Superior temporal gyrus (tissue), 1 donor: ENCODE measurements around the gene CBY1.

Experiments used
- DNase-seq: peaks from one replicate; pipeline ENCODE4 v3.0.0-alpha.2; 2016; ENCODE audit errors: extremely low spot score

Gene CBY1

DNA sequence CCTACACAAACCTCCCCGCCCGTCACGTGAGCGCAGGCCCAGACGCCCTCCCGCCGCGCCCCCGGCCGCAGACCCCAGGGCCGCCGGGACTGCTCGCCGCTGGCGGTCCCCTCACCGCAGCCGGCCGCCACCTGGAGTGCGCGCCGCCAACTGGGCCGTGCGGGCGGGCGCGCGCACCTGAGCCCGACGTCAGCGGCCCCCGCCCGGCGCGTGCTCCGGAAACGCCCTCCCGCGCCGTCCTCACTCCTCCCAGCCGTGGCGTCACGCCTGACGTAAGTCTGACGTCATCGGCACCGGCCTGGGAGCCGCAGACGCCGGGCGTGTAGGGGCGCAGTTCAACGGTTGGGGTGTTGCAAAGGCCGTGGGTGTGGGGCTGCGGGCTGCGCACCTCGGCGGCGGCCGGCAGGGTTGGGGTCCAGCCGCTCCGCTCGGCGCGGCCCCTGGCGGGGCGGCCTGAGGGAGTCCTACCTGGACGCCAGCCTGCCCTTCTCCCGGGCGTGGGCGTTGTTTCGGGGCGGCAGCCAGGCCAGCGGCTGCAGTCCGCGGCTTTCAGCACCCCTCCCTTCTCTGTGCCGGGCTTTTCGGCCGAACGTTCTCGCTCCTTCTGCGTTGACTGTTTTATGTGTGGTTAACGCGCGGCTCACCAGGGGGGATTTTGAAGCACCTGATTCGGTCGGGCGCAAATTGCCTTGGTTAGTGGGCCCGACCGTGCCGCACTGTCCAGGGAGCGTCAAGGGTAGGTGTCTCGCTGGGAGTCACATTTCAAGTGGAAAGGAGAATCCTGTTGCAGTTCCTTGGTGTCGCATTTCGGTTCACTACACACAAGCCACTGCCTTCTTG is 44.6 kb downstream of the CBY1 start, which contains the start of gene JOSD1:
Gene JOSD1, minus strand, starts transcription at position 155 of the 840 bp plus-strand sequence. CDS start 956 bp downstream, outside the sequence.
- DNase-seq = peak; percentile 93

DNA sequence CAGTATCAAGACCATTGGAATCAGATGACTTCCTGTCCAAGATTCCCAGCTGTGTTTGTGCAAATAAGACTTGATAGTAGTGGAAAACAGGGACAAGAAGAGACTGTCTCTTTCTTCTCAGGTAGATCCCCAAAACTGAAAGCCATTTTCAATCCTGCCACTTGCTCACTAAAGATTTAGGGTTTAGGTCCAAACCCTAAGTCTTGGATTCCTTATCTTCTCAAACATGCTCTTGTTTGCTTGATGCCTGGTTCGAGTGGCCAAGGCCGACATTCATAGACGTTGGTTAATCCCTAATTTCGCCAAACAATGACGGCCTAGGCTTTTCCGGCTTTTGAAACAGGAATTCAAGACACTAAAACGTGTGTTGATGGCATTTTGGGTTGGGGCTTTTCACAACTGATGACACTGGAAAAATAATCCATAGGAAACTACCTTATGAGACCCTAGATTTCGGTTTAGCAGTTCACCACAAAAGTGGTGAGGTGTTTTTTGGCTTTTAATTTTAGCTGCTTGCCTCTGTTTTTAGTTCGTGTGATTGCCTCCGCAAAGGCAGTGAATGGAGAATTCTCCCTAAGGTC is 48.3 kb downstream of the CBY1 start:
- no peak for DNase-seq

DNA sequence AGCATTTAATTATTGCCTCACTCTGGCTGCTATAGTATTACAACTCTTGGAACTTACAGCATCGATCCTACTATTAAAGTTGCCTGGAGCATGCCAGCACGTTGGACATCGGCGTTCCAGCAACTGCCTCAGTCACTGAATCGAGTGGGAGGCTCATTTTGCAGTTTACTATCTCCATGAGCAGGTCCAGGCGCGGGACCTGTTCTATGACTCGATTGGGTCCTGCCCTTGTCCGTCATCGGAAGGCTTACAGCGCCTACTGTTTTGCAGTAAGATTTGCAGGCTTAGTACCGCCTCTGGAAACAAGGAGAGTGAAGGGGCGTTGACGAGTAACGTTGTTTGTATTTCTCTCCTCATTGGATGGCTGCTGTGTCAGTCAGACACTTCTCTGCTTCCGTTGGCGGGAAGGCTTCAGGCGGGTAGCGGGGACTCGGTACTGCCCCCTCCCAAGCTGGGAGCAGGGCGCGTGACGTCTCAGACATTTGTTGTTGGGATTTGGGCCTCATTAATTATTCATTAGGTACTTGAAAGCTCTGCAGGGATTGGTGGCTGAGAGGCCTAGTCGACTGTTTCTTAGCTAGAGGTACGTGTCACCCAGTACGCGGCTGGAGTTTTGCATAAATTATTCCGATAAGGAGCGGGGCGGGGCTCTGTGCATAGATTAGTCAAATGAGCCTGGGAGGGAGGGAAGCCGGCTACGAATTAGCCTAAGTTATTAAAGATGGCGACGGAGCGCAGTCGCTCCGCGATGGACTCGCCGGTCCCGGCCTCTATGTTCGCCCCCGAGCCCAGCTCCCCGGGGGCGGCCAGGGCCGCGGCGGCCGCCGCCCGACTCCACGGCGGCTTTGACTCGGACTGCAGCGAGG is 49.0 kb downstream of the CBY1 start, which contains the start of gene GTPBP1:
Gene GTPBP1, plus strand, starts transcription at position 710 of the 866 bp plus-strand sequence. Its CDS starts 12 bp downstream, at position 722.
- DNase-seq = peak; percentile 100

DNA sequence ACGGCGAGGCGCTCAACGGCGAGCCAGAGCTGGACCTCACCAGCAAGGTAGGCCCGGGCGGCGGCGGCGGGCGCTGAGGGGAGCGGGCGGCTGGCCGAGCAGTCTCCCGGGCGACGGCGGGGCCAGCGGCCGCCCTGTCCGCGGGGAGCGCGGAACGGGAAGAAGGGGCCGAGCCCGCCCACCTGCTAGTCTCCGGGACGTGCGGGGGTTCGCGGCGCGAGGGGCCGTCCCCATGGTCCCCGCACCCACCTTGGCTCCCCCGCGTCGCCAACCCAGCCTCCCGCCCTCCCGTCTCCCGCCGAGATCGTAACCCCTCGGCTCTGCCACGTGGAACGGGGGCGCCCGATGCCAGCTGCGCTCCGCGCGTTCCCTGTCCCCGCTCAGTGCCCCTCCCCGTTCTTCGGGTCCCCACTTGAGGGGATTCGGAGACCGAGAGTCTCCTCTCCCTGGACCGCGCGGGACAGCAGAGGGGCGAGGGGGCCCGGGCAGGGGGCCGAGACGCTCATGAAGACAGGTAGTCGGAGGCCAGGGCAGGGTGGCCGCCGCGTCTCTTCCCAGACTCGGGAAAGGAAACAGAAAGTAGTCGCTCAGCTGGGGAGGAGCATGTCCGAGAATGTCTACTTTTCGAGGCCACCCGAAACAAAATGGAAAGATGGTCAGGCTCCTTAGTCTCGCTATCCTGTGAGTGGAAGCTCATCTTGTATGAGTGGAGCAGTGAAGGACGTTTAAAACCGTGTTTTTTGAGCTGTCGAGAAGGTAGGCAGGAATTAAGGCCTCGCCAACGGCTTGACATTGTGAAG is 49.9 kb downstream of the CBY1 start:
- DNase-seq = peak; percentile 46

DNA sequence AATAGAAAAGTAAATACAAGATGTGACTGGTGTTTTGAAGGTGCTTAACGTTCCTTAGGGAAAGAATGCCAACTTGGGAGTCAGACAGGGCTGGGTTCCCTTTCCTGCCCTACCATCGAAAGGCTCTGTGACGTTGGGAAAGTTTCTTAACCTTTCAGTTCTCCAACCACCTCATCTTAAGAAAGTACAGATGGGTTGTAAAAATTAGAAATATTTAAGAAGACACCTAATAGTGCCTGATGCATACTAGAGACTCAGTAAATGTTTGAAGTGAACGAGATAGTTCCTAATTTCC is 50.4 kb downstream of the CBY1 start:
- DNase-seq = no peak

DNA sequence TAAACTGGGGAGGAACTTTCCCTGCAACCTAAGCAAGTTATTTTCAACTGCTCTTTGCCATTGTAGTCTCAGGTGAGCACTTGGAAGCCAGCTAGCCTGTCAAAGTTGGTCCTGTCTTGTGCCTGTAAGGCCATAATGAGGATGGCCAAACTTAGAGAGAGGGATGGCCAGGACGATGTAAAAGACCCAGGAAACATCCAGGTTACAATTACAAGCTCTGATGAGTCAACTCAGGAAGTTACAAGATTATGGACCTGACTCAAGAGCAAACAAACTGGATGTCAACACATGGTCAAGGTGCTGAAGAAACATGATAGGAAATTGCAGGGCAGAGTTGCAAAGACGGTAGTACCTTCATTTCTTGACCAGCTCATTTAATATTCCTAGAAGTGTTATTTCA is 50.9 kb downstream of the CBY1 start:
- no peak for DNase-seq

DNA sequence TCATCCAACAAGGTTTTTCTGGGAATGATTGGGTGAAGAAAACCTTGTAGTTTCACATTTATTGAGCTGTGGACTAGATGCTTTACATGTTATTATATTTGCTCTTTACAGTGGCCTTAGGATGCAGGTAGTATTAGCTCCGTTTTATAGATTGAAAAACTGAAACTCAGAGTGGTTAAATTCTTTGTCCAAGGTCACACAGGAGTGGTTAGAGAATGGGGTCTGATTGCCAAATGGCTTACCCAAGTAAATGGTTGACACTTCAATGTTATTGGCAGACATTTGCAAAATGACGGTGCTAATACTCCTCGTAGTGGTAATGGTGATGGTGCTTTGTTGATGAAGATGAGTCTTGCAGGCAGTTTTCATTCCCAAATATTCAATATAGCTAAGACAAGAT is 51.5 kb downstream of the CBY1 start:
- no peak for DNase-seq

DNA sequence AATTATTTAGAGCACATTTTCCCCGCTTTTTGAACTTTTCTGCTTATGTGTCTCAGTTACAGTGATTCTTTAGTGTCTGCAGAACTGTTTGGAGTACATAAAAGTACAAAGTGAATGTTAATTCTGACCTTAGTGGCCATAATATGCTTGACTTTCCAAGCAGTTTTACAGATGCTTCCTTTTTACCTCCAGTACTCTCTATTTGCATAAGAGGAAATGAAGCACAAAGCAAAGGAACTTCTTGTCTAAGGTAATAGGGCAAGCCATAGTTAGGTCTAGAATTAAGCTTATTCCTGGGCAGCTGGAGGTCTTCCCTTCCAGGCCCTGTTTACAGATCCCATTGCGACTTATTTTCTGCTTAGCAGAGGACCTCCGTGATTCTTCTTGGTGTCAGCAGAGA is 52.9 kb downstream of the CBY1 start:
- no peak for DNase-seq

DNA sequence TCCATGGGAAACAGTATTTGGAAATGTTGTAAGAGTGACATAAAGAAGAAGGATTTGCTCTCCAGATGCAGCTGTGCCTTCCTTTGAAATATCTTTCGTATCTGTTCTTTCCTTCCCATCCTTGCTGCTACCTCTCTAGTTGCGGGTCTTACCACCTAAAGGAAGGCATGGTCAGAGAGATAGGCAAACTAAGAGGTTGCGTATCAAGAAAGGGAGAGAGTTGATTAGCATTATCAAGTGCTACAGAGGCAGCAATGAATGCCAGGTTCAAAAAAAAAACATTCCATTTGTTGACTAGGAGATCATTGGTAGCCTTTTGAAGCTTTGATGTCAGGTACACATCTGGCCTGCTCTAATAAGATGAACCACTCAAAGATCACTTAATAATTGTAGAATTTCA is 53.9 kb downstream of the CBY1 start:
- DNase-seq = no peak

DNA sequence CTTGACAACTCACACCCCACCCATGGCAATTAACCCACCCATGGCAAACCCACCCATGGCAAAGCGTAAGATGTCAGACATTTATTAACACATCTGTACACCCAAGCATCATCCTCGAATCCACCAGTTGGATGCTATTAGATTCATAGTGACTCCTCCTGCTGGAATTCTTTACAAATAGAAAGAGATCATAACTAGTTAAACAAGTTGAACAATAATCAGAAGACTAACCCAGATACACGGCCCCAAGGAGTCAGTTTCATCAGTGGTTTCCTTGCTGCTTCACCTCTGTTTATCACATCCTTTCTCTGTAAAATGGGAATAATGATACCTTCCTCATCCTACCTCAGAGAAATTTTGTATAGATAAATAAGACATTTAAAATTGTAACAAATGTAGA is 54.4 kb downstream of the CBY1 start:
- DNase-seq = no peak

DNA sequence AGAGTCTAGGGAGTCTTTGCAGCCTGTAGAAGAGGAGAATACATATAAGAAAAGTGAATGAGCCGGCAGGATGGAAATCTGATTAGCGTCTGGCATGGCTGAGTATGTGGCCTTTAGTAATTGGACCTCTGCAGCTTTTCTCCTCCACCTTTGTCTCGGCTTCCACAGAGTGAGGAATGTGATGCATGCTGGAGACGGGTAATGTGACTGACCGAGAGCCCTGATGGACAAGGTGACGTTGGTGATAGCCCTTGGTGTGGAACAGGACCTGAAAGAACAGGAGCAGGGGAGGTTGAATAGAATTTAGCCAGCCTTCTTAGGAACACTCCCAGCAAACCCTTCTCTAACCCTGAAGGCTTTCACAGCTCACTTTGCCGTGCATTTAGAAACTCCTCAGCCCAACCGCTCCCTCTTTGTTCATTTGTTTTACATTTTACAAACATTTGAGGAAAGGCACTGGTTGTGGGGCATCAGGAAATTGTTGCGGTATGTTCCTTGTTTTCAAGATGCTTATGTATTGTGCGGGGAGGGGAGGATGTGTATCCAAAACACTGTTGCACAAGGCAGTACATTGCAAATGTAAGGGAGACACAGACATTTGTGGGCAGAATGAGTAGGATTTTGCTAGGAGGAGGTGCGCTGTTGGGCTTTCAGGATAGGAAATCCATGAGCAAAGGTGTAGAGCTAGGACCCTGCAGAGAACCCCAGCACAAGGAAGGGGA is 56.2 kb downstream of the CBY1 start:
- DNase-seq = no peak

DNA sequence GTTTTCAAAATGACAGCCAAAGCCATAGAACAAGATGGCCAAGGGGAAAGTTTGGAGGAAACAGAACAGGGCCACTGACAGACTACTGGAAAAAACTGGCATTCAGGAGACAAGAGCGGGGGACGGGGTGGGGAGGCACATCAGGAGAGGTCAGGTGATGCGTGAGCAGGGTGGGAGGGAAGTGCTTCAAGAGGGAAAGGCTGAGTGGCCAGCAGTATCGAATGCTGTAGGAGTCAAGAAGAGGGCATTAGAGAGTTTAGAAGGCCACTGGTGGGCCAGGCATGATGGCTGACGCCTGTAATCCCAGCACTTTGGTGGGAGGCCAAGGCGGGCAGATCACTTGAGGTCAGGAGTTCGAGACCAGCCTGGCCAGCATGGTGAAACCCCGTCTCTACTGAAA is 57.5 kb downstream of the CBY1 start:
- DNase-seq = no peak

DNA sequence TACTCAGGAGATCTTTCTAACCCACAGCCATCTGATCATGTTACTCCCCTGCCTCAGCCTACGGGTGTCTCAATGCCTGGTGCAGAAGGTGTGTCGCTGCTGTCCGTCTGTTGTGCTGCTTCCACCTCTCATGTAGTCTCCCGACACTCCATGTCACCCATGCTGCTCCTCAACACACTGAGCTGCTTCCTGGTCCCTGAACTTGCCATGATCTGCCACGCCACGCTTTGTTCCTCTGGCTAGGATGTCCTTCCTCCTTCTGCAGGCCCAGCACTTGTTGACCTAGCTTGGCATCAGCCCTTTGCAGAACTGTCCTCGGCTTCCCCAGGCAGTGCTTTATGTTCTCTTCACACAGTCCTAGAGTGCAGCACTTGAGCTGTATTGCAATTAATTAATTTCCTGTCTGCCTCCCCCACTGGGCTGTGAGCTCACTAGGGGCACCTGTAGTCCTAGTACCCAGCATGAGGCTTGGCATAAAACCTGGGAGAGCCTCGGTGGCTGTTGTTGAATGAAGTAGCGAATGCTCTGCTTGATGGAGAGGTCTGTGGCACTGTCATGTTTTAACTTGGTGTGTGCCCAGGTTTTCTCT is 58.8 kb downstream of the CBY1 start:
- no peak for DNase-seq

DNA sequence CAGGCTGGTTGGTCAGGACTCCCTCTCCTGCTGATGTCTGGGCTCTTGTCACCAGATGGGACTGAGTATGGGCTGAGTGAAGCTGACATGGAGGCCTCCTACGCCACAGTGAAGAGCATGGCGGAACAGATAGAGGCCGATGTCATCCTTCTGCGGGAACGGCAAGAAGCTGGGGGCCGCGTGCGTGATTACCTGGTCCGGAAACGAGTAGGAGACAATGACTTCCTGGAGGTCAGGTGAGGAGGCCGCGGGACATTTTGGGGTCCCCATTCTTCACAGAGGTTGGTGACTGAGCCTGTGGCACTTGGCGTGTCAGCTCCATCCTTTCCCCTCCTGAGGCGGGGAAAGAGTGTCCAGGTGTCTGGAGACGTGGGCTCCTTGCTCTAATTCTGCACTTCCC is 59.4 kb downstream of the CBY1 start:
- no peak for DNase-seq

DNA sequence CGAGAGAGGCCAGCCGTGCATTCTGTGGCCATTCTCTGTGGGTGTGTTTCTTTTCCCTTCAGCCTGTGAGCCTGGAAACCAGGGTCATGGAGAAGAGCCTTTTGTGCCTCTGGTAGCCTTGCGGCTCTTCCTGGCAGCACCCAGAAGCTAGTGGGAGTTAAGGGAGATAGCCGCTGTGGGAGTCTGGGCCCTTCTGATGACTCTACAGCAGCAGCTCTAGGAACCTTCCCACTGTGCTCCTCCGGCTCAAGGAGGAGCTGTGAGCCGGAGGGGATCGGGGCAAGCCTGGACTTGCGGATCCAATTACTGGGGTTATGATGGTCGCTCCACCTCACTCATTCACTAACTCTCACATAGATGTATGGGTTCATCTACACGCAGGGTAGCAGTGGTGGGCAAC is 59.8 kb downstream of the CBY1 start:
- no peak for DNase-seq

DNA sequence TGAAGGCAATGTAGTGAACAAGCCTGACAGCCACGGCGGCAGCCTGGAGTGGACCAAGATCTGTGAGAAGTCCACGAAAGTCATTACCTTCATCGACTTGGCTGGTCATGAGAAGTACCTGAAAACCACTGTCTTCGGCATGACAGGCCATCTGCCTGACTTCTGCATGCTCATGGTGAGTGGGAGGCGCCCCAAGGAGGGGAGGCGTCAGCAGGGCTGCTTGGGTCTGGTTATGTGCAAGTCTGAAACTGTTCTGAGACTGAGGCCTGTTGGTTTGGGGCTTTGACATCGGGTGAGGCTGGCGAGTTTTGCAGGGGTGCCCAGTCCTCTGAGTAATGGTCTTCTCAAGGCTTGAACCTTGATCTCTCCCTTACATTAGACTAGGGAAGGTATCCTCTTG is 60.4 kb downstream of the CBY1 start:
- DNase-seq = no peak

DNA sequence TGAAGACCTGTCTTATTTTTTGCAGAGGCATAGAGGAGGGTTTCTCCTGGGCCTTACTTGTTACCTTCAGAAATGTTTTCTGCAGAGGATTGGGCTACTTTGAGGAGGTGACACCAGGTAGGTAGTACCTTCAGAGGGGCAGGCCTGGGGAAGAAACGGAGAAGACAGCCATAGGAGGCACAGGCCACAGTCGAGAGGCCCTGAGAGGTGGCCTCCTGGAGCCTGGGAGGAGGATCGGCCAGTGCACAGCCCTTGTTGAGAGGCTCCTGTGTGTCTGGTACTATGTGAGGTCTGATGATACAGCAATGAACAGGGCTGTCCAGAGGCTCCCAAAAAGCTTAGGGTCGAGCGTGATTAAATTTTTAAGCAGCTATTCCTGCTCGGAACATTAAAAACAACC is 60.8 kb downstream of the CBY1 start:
- DNase-seq = no peak

DNA sequence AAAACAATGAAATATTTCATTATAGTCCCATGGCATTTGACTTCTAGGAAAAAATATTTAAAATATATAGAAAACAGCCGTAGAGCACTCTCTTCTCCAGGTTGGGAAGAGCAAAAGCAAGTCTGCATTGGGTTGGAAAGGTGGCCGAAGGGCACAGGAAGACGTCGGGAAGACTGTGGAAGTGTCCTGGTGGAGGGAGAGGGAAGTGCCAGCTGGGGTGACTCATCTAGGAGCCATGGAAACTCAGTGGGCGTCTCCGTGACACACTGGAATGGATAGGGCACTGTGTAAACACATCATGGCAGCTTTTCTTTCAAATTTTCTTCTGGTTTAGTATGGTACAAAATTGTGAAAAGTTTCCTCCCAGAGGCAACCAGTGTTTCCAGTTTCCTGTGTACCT is 62.0 kb downstream of the CBY1 start:
- no peak for DNase-seq

DNA sequence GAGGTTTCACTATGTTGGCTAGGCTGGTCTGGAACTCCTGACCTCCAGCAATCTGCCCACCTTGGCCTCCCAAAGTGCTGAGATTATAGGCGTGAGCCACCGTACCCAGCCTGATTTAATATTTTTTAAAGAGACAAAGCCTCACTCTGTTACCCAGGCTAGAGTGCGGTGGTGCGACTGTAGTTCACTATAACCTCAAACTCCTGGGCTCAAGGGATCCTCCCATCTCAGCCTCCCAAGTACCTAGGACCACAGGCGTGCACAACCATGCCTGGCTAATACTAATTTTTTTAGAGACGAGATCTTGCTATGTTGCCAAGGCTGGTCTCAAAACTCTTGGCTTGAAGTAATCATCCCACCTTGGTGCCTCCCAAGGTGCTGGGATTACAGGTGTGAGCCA is 62.8 kb downstream of the CBY1 start:
- no peak for DNase-seq

DNA sequence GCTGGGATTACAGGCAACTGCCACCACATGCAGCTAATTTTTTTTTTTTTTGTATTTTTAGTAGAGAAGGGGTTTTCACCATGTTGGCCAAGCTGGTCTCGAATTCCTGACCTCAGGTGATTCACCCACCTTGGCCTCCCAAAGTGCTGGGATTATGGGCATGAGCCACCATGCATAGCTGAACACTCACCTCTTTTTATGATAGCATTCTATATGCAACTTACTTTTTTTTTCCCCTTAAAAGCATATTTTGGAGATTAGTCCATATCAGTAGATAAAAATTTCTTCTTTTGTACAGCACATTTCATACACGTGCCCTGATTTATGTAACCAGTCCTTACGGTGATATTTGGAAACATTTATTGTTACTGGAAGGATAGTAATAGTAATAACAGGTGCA is 63.9 kb downstream of the CBY1 start:
- no peak for DNase-seq

DNA sequence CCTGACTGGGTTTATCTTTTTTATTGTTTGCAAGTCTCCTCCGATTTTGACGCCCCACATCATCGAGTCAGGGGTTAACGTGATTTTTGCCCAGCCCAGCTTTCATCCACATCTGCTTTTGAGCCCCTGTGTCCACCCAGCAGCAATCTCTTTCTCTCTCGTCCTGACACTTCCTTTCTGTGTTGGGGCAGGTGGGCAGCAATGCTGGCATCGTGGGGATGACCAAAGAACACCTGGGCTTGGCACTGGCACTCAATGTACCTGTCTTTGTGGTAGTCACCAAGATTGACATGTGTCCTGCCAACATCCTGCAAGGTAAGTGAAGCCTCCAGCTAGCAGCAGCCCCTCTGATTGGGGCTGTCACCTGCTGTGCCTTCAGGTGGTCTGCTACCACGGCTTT is 65.1 kb downstream of the CBY1 start:
- no peak for DNase-seq
